Right atrium auricular region (tissue), 2 donors: Measurements from ENCODE around the gene HAVCR2. TPM values are rescaled to one million over a fixed set of nuclear protein-coding genes. Genes with fewer than 3 reads are reported as not detected.

Experiments
- DNase-seq: peaks from one replicate; pipeline ENCODE4 v3.0.0-alpha.2; 2019; ENCODE audit warnings: low spot score
- H3K27ac ChIP-seq, 2 donors: fragments of 200-600 bp; sonication (generic); 1 replicate in 1 of 2; 2 replicates in 1 of 2; pipeline ENCODE4 v1.5.1; 2016 to 2019
- H3K27me3 ChIP-seq, 2 donors: fragments of 200-600 bp; sonication (generic); one replicate each; pipeline versions ENCODE4 v1.5.1 to v1.6.0; 2017 to 2019
- H3K36me3 ChIP-seq: fragments of 200-600 bp; sonication (generic); one replicate; pipeline ENCODE4 v1.5.1; 2016
- H3K4me1 ChIP-seq, 2 donors: fragments of 200-600 bp; sonication (generic); one replicate each; pipeline versions ENCODE4 v1.5.1 to v1.6.0; 2017 to 2019
- H3K4me3 ChIP-seq, 2 donors: fragments of 200-600 bp; sonication (generic); 1 replicate in 1 of 2; 2 replicates in 1 of 2; pipeline ENCODE4 v1.5.1; 2017 to 2019; ENCODE audit warnings: mild to moderate bottlenecking in 1 of 2, moderate library complexity in 1 of 2
- H3K9me3 ChIP-seq, 2 donors: fragments of 200-600 bp; sonication (generic); one replicate each; pipeline ENCODE4 v1.5.1; 2019
- CTCF ChIP-seq, 2 donors: fragments of 200-600 bp; sonication (generic); IDR thresholded peaks; one replicate each; pipeline ENCODE4 v1.5.1; 2019; ENCODE audit warnings: antibody characterized with exemption in 2 of 2
- total RNA-seq, 2 donors: library from RNA; depleted of rRNA; stranded (reverse); fragments of >200 nt; gene quantifications; one replicate each; pipeline ENCODE4 v1.1.0, GENCODE V29; 2016

Gene HAVCR2
- total RNA-seq: 1 to 10 TPM; 1.8 to 3.7 TPM

GRCh38 chr5:157108976-157109375 lies at the start of gene HAVCR2:
TSS of gene HAVCR2 (minus strand) at chr5:157109044. CDS start at chr5:157108983, 61 bp downstream.
- peak within 1 kb of the TSS in 1 of 2 donors; percentile 19 for H3K4me3 ChIP-seq
- no peaks in the 10 kb centered on the region for H3K36me3 ChIP-seq
- H3K27me3 ChIP-seq: no peaks in the 10 kb centered on the region
- H3K27ac ChIP-seq: peak within 1 kb of the TSS in 1 of 2 donors; percentile 29
- no peaks in the 10 kb centered on the region for H3K4me1 ChIP-seq
- DNase-seq: no peak
- no peak for TF ChIP-seq CTCF (IDR thresholded peaks at IDR 0.05)
- no peaks in the 10 kb centered on the region for H3K9me3 ChIP-seq

- H3K36me3 ChIP-seq: no peaks in the 10 kb centered on the region
These were observed 48.5 kb upstream of the HAVCR2 start for GRCh38 chr5:157157293-157157891.

GRCh38 chr5:157155297-157155696 lies 46.5 kb upstream of the HAVCR2 start:
- no peak overlapping the region for H3K27ac ChIP-seq
- no peak for DNase-seq
- no peaks in the 10 kb centered on the region for H3K36me3 ChIP-seq
- H3K27me3 ChIP-seq: no peaks in the 10 kb centered on the region
- TF ChIP-seq CTCF (IDR thresholded peaks at IDR 0.05): no peak
- H3K9me3 ChIP-seq: no peaks in the 10 kb centered on the region
- H3K4me1 ChIP-seq: no peaks in the 10 kb centered on the region
- H3K4me3 ChIP-seq: no peak overlapping the region

More at GRCh38 chr5:157157293-157157891, 48.5 kb upstream of the HAVCR2 start:
- no peaks in the 10 kb centered on the region for H3K4me1 ChIP-seq
- no peaks in the 10 kb centered on the region for H3K27me3 ChIP-seq
- H3K9me3 ChIP-seq: no peaks in the 10 kb centered on the region
- H3K4me3 ChIP-seq: no peak overlapping the region
- peak; percentile 38 for DNase-seq
- no peak for TF ChIP-seq CTCF (IDR thresholded peaks at IDR 0.05)
- H3K27ac ChIP-seq: no peak overlapping the region

- peak; percentile 34 for DNase-seq
- peaks cover 0 to 5% of the 10 kb centered on the region in 2 donors for H3K4me1 ChIP-seq
- no peak overlapping the region for H3K27ac ChIP-seq
- no peak for TF ChIP-seq CTCF (IDR thresholded peaks at IDR 0.05)
- H3K9me3 ChIP-seq: no peaks in the 10 kb centered on the region
- H3K36me3 ChIP-seq: no peaks in the 10 kb centered on the region
- no peaks in the 10 kb centered on the region for H3K27me3 ChIP-seq
- no peak overlapping the region for H3K4me3 ChIP-seq
These were observed 42.2 kb upstream of the HAVCR2 start for GRCh38 chr5:157150995-157151394.

- Histone ChIP-seq H3K4me3 (no peak overlapping the region), H3K4me1 (peaks cover 0 to 5% of the 10 kb centered on the region in 2 donors), H3K9me3 (no peaks in the 10 kb centered on the region), H3K27me3 (no peaks in the 10 kb centered on the region), H3K27ac (no peak overlapping the region), H3K36me3 (no peaks in the 10 kb centered on the region)
- peak; percentile 77 for DNase-seq
- peak; percentile 73 to 87 for TF ChIP-seq CTCF (IDR thresholded peaks at IDR 0.05)
These were observed 40.1 kb upstream of the HAVCR2 start for GRCh38 chr5:157148734-157149615.
